Endodermal cell (in vitro differentiated cells): ENCODE data around the gene KIF2A. TPM values are rescaled to one million over a fixed set of nuclear protein-coding genes. Genes with fewer than 3 reads are reported as not detected.

ENCODE experiments used
- DNase-seq: peaks from one replicate; pipeline ENCODE4 v3.0.0-alpha.2; 2017
- H3K27ac ChIP-seq: 2 replicates; pipeline ENCODE4 v1.5.1; 2013; ENCODE audit warnings: mild to moderate bottlenecking, low read depth, low read length, moderate library complexity
- H3K27me3 ChIP-seq: 2 replicates; pipeline ENCODE4 v1.6.1; 2013; ENCODE audit warnings: mild to moderate bottlenecking, low read length, moderate library complexity; ENCODE audit not compliant: insufficient read depth, control insufficient read depth, poor library complexity, severe bottlenecking
- H3K36me3 ChIP-seq: 2 replicates; pipeline ENCODE4 v1.7.0; 2013; ENCODE audit warnings: mild to moderate bottlenecking, low read length, moderate library complexity; ENCODE audit not compliant: control insufficient read depth, insufficient read depth
- H3K4me1 ChIP-seq: one replicate; pipeline ENCODE4 v1.7.0; 2013; ENCODE audit warnings: low read length; ENCODE audit not compliant: control insufficient read depth, insufficient read depth
- H3K4me3 ChIP-seq: 2 replicates; pipeline ENCODE4 v1.5.1; 2013; ENCODE audit warnings: mild to moderate bottlenecking, low read length, moderate library complexity
- H3K9ac ChIP-seq: 2 replicates; pipeline ENCODE4 v1.6.1; 2013; ENCODE audit warnings: mild to moderate bottlenecking, low read length, moderate library complexity; ENCODE audit not compliant: poor library complexity, severe bottlenecking; ENCODE audit errors: extremely low read depth
- H3K9me3 ChIP-seq: 2 replicates; pipeline ENCODE4 v1.6.1; 2013; ENCODE audit warnings: mild to moderate bottlenecking, low read length, moderate library complexity; ENCODE audit not compliant: control insufficient read depth
- H3K27ac Mint-ChIP-seq: 2 replicates; pipeline ENCODE4 v1.8.0; 2020; ENCODE audit warnings: mixed read lengths
- H3K27me3 Mint-ChIP-seq: 2 replicates; pipeline ENCODE4 v1.8.0; 2021; ENCODE audit warnings: mild to moderate bottlenecking, mixed read lengths; ENCODE audit not compliant: insufficient read depth
- H3K36me3 Mint-ChIP-seq: 2 replicates; pipeline ENCODE4 v1.8.0; 2020; ENCODE audit warnings: low read depth, mixed read lengths
- H3K4me1 Mint-ChIP-seq: 2 replicates; pipeline ENCODE4 v1.8.0; 2020; ENCODE audit warnings: mixed read lengths
- H3K4me3 Mint-ChIP-seq: 2 replicates; pipeline ENCODE4 v1.8.0; 2020; ENCODE audit warnings: mild to moderate bottlenecking, moderate library complexity, mixed read lengths
- H3K9me3 Mint-ChIP-seq: 2 replicates; pipeline ENCODE4 v1.8.0; 2020; ENCODE audit warnings: mild to moderate bottlenecking, mixed read lengths
- WGBS, 2 experiments: methylation state at CpG; one replicate each; pipeline versions ENCODE4 v1.1.5 to v1.1.7; 2013; ENCODE audit warnings: missing lambda C conversion rate in 2 of 2, mixed read lengths in 1 of 2; ENCODE audit not compliant: insufficient coverage in 1 of 2, insufficient read length in 1 of 2; 5-methylcytosine and 5-hydroxymethylcytosine counted together
- total RNA-seq, 2 donors: library from RNA; stranded (reverse); fragmentation: NEBNext Ultra II Directional in 1 of 2; extraction: Animal tissue kit (Norgen Biotek cat#: 25700) in 1 of 2; gene quantifications; 2 replicates in 1 of 2; 3 replicates in 1 of 2; pipeline ENCODE4 v1.2.1, GENCODE V29; 2021
- TF ChIP-seq, protein P1 (sequence below): fragments of 200-600 bp; sonication (generic); conservative IDR thresholded peaks from 2 replicates; pipeline ENCODE4 v1.5.0; 2021; ENCODE audit warnings: antibody characterized with exemption, mild to moderate bottlenecking

Gene KIF2A
- total RNA-seq, 2 donors from 2014 or later, result 67.4 to 74.6 TPM

DNA sequence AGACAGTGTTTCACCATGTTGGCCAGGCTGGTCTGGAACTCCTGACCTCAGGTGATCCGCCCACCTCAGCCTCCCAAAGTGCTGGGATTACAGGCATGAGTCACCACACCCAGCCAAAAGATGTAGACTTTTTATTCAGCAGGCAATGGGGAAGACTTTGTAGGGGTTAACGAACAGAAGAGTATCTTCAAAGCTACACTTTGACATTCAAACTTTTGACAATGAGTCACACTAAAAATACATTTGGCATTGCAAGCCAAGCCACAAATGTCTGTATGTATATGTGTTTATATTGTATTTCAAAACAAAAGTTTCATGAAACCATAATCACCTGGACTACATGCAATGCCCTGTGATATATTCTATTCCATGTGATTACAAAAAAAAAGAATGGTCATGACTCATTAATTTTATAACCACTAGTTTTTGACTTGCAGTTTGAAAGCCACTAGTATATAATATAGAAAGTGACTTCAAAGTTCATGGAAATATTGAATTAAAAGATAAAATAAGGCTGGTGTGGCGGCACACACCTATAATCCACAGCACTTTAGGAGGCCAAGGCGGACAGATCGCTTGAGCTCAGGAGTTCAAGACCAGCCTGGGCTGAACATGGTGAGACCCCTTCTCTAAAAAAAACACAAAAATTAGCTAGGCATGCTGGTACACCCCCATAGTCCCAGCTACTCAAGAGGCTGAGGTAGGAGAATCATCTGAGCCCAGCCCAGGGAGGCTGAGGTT, 89.4 kb downstream of the KIF2A start:
- TF ChIP-seq, protein P1, sequence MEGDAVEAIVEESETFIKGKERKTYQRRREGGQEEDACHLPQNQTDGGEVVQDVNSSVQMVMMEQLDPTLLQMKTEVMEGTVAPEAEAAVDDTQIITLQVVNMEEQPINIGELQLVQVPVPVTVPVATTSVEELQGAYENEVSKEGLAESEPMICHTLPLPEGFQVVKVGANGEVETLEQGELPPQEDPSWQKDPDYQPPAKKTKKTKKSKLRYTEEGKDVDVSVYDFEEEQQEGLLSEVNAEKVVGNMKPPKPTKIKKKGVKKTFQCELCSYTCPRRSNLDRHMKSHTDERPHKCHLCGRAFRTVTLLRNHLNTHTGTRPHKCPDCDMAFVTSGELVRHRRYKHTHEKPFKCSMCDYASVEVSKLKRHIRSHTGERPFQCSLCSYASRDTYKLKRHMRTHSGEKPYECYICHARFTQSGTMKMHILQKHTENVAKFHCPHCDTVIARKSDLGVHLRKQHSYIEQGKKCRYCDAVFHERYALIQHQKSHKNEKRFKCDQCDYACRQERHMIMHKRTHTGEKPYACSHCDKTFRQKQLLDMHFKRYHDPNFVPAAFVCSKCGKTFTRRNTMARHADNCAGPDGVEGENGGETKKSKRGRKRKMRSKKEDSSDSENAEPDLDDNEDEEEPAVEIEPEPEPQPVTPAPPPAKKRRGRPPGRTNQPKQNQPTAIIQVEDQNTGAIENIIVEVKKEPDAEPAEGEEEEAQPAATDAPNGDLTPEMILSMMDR, result no peak
- Mint-ChIP-seq H3K27me3 (no peaks in the 10 kb centered on the region), H3K27ac (no peak overlapping the region), H3K9me3 (no peaks in the 10 kb centered on the region), H3K4me3 (no peak overlapping the region), H3K36me3 (peaks cover 62% of the 10 kb centered on the region), H3K4me1 (no peaks in the 10 kb centered on the region)
- no peak overlapping the region for H3K4me3 ChIP-seq
- WGBS, 2 experiments, result 90 to 99% methylated on average over 2 to 5 of the region's 5 CpGs
- no peaks in the 10 kb centered on the region for H3K9me3 ChIP-seq
- no peaks in the 10 kb centered on the region for H3K4me1 ChIP-seq
- H3K36me3 ChIP-seq, result peaks cover 51% of the 10 kb centered on the region
- no peak for DNase-seq
- H3K9ac ChIP-seq, result no peak overlapping the region
- H3K27me3 ChIP-seq, result no peaks in the 10 kb centered on the region
- H3K27ac ChIP-seq, result no peak overlapping the region

- WGBS, 2 experiments, result 0 to 1% methylated on average over 16 to 66 of the region's 66 CpGs
- Mint-ChIP-seq H3K4me1 (peaks cover 14% of the 10 kb centered on the region), H3K4me3 (peak within 1 kb of the TSS; percentile 81), H3K27ac (peak within 1 kb of the TSS; percentile 100), H3K36me3 (peaks cover 15% of the 10 kb centered on the region), H3K27me3 (no peaks in the 10 kb centered on the region), H3K9me3 (no peaks in the 10 kb centered on the region)
- H3K9ac ChIP-seq, result peak within 1 kb of the TSS; percentile 78
- no peaks in the 10 kb centered on the region for H3K27me3 ChIP-seq
- no peaks in the 10 kb centered on the region for H3K9me3 ChIP-seq
- peak; percentile 98 for DNase-seq
- peak within 1 kb of the TSS; percentile 89 for H3K4me3 ChIP-seq
- H3K27ac ChIP-seq, result peak within 1 kb of the TSS; percentile 88
- TF ChIP-seq, protein P1, result no peak
- H3K36me3 ChIP-seq, result peaks cover under 1% of the 10 kb centered on the region
- no peaks in the 10 kb centered on the region for H3K4me1 ChIP-seq
These were observed 97.6 kb downstream of the KIF2A start, which contains the start of gene DIMT1 for GRCh38 chr5:62403411-62404250. Gene DIMT1, minus strand, starts transcription at chr5:62403905. Its CDS starts 133 bp downstream, at chr5:62403772.

DNA sequence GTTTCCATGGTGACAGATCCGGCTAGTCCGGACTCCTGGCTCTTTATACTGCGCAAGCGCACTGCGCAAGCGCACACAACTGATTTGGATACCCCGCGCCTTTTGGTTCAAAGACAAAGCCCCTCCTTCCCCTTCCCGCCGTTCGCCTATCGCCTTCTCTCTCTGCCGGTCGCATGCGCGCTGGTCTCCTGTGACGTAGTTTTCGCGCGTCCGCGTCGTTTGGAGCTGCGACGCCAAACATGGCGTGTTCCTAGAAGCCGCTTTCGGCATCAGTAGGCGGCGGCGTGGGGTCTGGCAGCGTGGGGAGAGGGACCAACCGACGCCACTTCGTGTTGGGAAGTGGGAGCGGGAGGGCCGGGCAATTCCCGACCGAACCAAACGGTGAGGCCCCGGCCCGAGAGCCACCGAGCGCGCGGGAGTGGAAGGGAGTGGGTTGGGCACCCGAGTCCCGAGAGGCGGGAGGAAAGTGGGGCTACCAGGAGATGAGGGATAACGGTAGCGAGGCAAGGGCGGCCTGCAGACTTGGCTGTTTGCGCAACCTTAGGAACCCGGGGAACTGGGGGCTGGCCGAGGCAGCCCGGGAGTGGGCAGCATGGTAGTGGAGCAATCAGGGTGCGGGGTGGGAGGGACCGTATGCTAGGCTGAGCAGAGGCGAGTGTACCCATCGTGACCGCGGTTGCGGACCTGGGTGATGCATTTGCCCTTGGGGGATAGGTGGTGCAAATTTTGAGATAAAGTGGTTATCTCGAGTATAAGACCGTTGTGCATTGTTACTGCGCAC, 106.7 kb downstream of the KIF2A start, which contains the start of gene IPO11:
IPO11 (plus strand) TSS at position 215 of the 781 bp plus-strand sequence. CDS start 24,517 bp downstream, outside the sequence.
- Histone ChIP-seq H3K4me3 (peak within 1 kb of the TSS; percentile 94), H3K27ac (peak within 1 kb of the TSS; percentile 90), H3K4me1 (peaks cover 2% of the 10 kb centered on the region), H3K27me3 (no peaks in the 10 kb centered on the region), H3K36me3 (no peaks in the 10 kb centered on the region), H3K9ac (peak within 1 kb of the TSS; percentile 92), H3K9me3 (no peaks in the 10 kb centered on the region)
- H3K27me3 Mint-ChIP-seq, result no peaks in the 10 kb centered on the region
- H3K27ac Mint-ChIP-seq, result peak within 1 kb of the TSS; percentile 96
- TF ChIP-seq, protein P1, result no peak
- peaks cover 11% of the 10 kb centered on the region for H3K4me1 Mint-ChIP-seq
- no peaks in the 10 kb centered on the region for H3K9me3 Mint-ChIP-seq
- H3K4me3 Mint-ChIP-seq, result peak within 1 kb of the TSS; percentile 96
- H3K36me3 Mint-ChIP-seq, result no peaks in the 10 kb centered on the region
- WGBS, 2 experiments, result 0 to 1% methylated on average over 55 to 66 of the region's 66 CpGs
- peak; percentile 99 for DNase-seq
